HG03139 (cell line): ENCODE measurements around the gene SLC22A12.
"Not testable (repeated sequence)": the region's sequence is repeated elsewhere in the genome, so short reads cannot be mapped to it uniquely, and the experiment has no call there.

ENCODE experiments used
- ATAC-seq: cut with Tn5 transposase; IDR thresholded peaks from one replicate; pipeline ENCODE4 v1.9.1; 2021; ENCODE audit not compliant: unreplicated experiment

The SLC22A12 gene

GRCh38 chr11:64583296-64584262, 7.4 kb upstream of the SLC22A12 start:
- no peak for ATAC-seq

DNA sequence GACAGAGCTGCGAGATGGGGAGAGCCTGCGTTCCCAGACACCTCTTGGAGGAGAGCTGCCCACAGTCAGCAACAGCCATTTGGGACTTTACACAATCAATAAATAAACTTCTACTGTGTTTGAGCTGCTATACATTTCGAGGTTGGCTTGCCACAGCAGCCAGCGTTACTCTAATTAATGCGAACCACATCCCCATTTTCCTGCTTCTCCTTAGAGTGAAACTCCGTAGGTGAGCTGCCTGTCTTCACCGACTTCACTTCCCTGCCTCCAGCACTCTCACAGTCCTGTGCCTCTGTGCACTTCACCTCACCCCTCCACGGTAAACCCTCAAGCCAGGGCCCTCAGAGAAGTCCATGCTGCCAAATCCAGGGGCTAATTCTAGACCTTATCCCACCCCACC, 5.9 kb upstream of the SLC22A12 start:
- ATAC-seq, result no peak

GRCh38 chr11:64586366-64586765, 4.7 kb upstream of the SLC22A12 start:
- no peak for ATAC-seq

DNA sequence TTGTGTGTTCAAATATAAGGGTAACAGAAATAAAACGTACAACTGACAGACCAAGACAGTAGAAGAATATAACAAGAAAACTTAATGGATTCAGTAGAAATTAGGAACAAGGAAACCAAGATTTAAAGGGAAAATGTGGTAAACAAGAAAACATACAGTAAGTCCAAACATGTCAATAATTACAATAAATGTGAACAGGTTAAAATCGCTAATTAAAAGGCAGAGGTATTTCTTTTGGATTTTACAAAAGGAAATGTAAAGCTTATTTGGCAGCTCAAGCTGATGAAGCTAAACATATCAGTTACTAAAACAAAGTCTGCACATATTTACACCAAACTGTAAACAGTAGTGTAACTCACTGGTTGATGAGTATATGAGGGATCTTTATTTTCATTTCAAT, 2.3 kb upstream of the SLC22A12 start:
- ATAC-seq, result no peak

DNA sequence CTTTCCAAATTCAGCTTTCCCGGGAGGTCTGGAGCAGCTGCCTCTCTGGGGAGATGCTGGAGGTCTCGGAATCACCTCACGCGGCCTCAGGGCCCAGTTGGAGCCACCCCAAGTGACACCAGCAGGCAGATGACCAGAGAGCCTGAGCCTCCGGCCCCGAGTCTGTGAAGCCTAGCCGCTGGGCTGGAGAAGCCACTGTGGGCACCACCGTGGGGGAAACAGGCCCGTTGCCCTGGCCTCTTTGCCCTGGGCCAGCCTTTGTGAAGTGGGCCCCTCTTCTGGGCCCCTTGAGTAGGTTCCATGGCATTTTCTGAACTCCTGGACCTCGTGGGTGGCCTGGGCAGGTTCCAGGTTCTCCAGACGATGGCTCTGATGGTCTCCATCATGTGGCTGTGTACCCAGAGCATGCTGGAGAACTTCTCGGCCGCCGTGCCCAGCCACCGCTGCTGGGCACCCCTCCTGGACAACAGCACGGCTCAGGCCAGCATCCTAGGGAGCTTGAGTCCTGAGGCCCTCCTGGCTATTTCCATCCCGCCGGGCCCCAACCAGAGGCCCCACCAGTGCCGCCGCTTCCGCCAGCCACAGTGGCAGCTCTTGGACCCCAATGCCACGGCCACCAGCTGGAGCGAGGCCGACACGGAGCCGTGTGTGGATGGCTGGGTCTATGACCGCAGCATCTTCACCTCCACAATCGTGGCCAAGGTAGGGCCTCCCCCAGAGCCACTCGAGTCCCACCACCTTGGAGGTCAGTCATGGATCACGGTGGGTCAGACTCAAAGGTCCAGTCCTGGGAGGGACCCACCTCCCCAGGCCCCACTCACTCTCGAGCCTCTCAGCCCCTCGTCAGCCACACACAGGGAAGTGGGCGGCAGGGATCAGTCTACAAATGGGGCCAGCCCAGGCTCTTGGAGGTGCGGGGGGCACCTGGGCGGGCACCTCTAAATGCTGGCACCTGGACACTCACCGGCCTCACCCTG, 525 bp downstream of the SLC22A12 start:
- ATAC-seq, result no peak

DNA sequence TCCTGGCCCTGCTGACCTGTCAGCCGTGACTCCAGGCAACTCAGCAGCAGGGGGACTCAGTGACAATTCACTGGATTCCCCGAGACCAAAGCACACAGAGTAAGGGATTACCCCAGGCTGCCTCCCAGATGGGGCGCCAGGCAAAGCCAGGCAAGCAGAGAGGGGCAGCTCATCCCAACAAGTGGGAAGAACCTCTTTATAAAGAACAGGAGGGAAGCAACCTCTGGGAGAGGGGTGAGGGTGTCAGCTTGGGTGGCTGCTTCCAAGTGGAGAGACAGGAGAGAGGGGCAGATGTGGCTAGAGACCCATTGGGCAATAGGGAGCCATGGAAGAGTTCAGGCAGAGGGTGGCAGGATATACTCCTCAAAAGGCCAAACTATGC, 1.2 kb downstream of the SLC22A12 start:
- no peak for ATAC-seq

DNA sequence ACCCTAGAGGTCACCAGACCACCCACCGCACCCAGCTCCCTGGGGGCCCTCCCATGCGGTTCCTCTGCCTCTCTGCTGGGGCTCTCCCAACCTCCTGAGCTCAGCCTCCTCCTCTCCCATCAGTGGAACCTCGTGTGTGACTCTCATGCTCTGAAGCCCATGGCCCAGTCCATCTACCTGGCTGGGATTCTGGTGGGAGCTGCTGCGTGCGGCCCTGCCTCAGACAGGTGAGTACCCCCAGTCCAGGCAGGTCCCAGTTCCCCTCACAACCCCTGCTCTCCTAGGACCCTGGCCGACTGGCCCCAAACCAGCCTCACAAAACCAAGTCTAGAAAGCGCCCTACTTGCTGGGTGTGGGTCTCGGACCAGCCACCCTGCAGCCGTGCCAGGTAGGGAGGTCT, 1.6 kb downstream of the SLC22A12 start:
- ATAC-seq, result no peak

DNA sequence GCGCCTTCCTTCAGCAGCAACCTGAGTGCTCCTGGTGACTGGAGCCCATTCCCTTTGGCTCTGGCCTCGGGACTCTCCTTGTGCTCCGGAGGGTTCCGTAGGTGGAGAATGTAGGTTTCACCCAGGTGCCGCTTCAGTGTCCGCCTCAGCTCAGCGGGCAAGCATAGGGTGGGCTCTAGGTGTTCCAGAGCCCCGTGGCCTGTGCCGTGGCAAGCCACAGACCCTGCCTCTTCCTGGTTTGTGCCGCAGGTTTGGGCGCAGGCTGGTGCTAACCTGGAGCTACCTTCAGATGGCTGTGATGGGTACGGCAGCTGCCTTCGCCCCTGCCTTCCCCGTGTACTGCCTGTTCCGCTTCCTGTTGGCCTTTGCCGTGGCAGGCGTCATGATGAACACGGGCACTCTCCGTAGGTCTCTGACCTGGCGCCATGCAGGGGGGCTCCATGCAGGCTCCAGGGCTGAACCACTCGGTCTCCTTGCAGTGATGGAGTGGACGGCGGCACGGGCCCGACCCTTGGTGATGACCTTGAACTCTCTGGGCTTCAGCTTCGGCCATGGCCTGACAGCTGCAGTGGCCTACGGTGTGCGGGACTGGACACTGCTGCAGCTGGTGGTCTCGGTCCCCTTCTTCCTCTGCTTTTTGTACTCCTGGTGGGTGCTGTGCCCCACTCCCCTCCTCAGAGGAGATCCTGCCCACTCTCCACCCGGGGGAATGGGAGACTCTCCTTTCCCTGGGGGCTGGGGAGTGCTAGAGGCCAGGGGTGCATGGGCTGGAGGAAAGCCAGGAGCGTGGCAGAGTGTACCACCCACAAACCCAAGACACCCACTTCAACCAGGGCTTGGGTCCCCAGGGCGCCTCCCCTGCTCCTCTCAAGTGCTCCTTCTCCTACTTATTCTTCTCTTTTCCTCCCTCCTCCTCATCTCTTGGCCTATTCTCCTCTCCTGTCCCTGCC, 2.4 kb downstream of the SLC22A12 start:
- no peak for ATAC-seq

DNA sequence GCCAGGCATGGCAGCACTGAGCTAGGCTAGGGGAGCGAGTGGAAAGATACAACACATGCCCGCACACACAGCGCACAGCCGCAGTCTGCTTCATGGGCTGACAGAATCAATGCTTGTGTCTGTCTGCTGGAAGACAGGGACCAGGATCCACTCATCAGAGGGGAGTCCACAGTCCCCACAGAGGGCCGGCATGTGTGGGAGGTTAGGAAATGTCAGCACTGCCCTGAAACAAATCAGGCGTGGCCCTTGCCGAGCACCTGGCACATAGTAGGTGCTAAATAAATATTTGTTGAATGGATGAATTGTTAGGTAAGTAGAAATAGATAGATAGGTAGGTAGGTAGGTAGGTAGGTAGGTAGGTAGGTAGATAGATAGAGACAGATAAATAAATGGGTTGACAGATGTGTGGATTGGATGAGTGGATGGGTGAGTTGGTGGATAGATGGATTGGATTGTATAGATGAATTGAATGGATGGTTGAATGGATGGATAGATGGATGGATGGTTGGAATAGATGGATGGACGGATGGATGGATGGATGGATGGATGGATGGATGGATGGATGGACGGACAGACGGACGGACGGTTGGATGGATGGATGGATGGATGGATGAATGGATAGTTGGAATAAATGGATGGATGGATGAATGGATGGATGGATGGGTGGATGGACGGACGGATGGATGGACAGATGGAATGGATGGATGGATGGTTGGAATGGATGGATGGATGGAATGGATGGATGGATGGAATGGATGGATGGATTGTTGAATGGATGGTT, 3.3 kb downstream of the SLC22A12 start:
- no peak for ATAC-seq

GRCh38 chr11:64595922-64596321, 4.9 kb downstream of the SLC22A12 start:
- not testable (repeated sequence) for ATAC-seq

GRCh38 chr11:64597671-64598101, 6.7 kb downstream of the SLC22A12 start:
- ATAC-seq, result no peak

- ATAC-seq, result no peak
Observed at GRCh38 chr11:64598106-64598796, 7.2 kb downstream of the SLC22A12 start.

DNA sequence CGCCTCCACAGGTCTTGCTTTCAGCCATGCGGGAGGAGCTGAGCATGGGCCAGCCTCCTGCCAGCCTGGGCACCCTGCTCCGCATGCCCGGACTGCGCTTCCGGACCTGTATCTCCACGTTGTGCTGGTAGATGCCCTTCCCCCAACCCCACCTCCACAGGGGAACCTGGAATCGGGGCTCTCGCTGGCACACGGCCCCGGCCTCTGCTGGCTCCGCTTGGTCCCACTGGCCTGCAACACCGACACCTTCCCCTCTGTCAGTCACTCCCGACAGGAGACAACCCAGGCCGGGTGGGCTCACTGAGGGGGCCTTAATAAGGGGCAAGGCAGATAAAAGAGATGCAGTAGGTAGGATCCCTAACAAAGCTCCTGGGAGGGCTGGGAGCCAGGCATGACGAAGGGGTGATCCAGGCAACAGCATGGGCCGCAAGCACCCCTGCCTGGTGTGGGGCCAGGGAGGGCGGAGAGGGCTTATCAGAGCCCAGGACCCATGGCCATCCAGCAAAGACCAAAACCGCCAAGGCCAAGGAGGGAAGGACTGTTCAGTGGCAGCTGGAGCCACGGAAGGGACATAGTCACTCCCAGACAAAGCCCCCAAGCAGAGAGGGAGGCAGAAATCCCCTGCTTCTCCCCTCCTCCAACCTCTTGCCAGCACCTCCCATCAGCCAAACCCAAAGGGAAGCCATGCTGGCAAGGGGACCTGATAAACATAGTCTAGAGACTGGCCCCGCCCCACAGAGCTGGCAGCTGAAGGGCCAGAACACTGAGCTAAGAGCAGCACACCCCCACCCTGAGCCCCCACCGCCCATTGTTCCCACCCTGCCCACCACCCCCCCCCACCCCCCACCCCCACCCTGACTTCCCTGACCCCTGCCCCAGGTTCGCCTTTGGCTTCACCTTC, 8.0 kb downstream of the SLC22A12 start:
- no peak for ATAC-seq

- ATAC-seq, result no peak
Observed at GRCh38 chr11:64599698-64600211, 8.7 kb downstream of the SLC22A12 start.

GRCh38 chr11:64600281-64600992, 9.4 kb downstream of the SLC22A12 start:
- no peak for ATAC-seq

DNA sequence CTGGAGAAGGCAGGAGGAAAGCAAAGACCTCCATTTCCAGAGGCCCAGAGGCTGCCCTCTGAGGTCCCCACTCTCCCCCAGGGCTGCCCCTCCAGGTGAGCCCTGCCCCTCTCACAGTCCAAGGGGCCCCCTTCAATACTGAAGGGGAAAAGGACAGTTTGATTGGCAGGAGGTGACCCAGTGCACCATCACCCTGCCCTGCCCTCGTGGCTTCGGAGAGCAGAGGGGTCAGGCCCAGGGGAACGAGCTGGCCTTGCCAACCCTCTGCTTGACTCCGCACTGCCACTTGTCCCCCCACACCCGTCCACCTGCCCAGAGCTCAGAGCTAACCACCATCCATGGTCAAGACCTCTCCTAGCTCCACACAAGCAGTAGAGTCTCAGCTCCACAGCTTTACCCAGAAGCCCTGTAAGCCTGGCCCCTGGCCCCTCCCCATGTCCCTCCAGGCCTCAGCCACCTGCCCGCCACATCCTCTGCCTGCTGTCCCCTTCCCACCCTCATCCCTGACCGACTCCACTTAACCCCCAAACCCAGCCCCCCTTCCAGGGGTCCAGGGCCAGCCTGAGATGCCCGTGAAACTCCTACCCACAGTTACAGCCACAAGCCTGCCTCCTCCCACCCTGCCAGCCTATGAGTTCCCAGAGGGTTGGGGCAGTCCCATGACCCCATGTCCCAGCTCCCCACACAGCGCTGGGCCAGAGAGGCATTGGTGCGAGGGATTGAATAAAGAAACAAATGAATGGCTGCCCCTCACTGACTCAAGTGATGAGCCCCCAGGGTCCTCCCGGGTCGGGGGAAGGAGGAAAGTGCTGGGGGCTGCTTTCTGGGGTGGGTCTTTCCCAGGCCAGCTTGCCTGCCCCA, 10.8 kb downstream of the SLC22A12 start:
- ATAC-seq, result no peak
